Naive B cell (primary cell): ENCODE results near the gene IQCE. TPM values are rescaled to one million over a fixed set of nuclear protein-coding genes. Genes with fewer than 3 reads are reported as not detected.

Experiments
- ATAC-seq, 2 donors: fragments of 150-1000 bp; cut with Tn5 transposase; 2 replicates each; pipeline ENCODE4 v1.10.0; 2021; ENCODE audit warnings: low read depth in 2 of 2, mild to moderate bottlenecking in 2 of 2, moderate library complexity in 2 of 2
- DNase-seq: peaks from one replicate; pipeline ENCODE4 v3.0.0; 2022
- H3K27ac Mint-ChIP-seq, 6 donors: one replicate each; pipeline ENCODE4 v1.8.0; 2020 to 2022; ENCODE audit warnings: mild to moderate bottlenecking in 6 of 6, mixed read lengths in 6 of 6, moderate library complexity in 5 of 6, inconsistent platforms in 2 of 6
- H3K27me3 Mint-ChIP-seq, 3 donors: one replicate each; pipeline ENCODE4 v1.8.0; 2021 to 2022; ENCODE audit warnings: mixed read lengths in 3 of 3, mild to moderate bottlenecking in 1 of 3
- H3K36me3 Mint-ChIP-seq, 2 donors: one replicate each; pipeline ENCODE4 v1.8.0; 2020 to 2022; ENCODE audit warnings: mixed read lengths in 2 of 2, inconsistent platforms in 1 of 2, mild to moderate bottlenecking in 1 of 2
- H3K4me1 Mint-ChIP-seq, 3 donors: one replicate each; pipeline ENCODE4 v1.8.0; 2020 to 2022; ENCODE audit warnings: mixed read lengths in 3 of 3, inconsistent platforms in 1 of 3, mild to moderate bottlenecking in 1 of 3, moderate library complexity in 1 of 3
- H3K4me3 Mint-ChIP-seq, 8 donors: one replicate each; pipeline ENCODE4 v1.8.0; 2020 to 2022; ENCODE audit warnings: mild to moderate bottlenecking in 8 of 8, mixed read lengths in 8 of 8, moderate library complexity in 8 of 8, inconsistent platforms in 2 of 8
- H3K9me3 Mint-ChIP-seq, 7 donors: one replicate each; pipeline ENCODE4 v1.8.0; 2020 to 2022; ENCODE audit warnings: mixed read lengths in 7 of 7, mild to moderate bottlenecking in 5 of 7, inconsistent platforms in 2 of 7, moderate library complexity in 1 of 7
- polyA plus RNA-seq, 6 donors: library from polyadenylated mRNA; unstranded; fragments of 300-500 nt; fragmentation: Illumina TruSeq; gene quantifications; one replicate each; pipeline ENCODE4 v1.2.3, GENCODE V29; 2021; ENCODE audit warnings: low read depth in 6 of 6

IQCE gene
- polyA plus RNA-seq, 6 donors from 2014 or later: 0.36 to 1.7 (median 1.3) TPM; not detected in 1

- H3K36me3 Mint-ChIP-seq: no peaks in the 10 kb centered on the region
- no peaks in the 10 kb centered on the region for H3K9me3 Mint-ChIP-seq
- H3K27me3 Mint-ChIP-seq: no peaks in the 10 kb centered on the region
- peaks cover 0 to 5% (median 0%) of the 10 kb centered on the region in 3 donors for H3K4me1 Mint-ChIP-seq
- no peak overlapping the region for H3K27ac Mint-ChIP-seq
- DNase-seq: no peak
- peak in 1 of 2 donors; percentile 51 for ATAC-seq
- H3K4me3 Mint-ChIP-seq: no peak overlapping the region
These were observed 92.6 kb downstream of the IQCE start for GRCh38 chr7:2651336-2651735.

DNA sequence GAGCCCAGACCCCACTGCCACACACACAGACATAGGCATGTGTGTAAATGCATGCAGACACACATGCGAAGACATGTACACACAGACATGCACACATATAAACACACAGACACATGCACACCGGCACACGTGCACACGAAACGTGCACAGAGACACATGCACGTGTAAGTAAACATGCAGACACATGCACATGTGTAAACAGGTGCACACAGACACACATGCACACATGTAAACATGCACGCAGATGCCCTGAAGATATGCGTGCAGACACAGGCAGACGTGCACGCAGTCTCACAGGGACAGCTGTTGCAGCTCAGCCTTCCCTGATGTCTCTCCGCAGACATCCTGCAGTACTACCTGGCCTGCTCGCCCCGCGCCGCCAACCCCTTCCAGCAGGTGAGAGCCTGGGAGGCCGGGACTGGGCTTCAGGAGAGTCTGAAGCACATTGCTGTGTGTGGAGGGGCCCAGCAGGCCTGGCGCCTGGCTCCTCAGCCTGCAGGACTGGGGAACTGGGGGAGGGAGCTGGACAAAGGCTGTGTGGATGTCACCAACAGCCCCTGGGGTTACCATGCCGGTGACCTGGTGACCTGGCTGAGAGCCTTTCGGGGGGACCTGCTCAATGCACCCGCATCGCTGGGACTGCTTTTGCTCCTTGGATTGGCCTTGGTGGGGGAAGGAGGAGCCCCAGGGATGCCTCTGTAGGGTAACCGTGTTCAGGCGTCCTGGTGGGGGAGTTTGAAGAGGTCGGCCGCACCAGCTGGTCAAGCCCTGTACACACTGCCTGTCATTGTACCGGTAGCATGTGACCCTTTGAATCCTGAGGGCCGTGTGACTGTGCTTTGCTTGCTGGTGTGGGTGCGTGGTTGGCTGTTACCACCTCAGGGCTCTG lies 93.3 kb downstream of the IQCE start:
- Mint-ChIP-seq H3K9me3 (no peaks in the 10 kb centered on the region), H3K4me1 (peaks cover 0 to 5% (median 2%) of the 10 kb centered on the region in 3 donors), H3K4me3 (no peak overlapping the region), H3K27me3 (no peaks in the 10 kb centered on the region), H3K36me3 (peaks cover 0 to 4% of the 10 kb centered on the region in 2 donors), H3K27ac (peak overlapping the region in 1 of 6 donors; percentile 49)
- ATAC-seq (no peak), DNase-seq (no peak)

DNA sequence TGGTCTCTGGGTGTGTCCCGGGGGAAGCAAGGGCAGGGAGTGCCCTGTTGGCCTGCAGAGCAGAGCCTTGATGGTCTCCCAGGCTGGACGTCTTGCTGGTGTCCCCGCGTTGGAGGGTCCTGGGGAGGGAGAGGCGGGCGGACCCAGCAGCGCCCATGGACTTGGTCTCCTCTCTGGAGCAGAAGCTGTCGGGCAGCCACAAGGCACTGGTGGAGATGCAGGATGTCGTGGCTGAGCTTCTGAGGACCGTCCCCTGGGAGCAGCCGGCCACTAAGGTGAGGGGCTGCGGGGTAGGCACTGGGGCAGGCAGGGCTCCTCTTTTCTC lies 93.9 kb downstream of the IQCE start:
- no peak for DNase-seq

GRCh38 chr7:2654059-2654458 lies 95.3 kb downstream of the IQCE start:
- H3K4me3 Mint-ChIP-seq: no peak overlapping the region
- DNase-seq: no peak

More for the DNA sequence above, 93.9 kb downstream of the IQCE start:
- Mint-ChIP-seq H3K36me3 (peaks cover 0 to 8% of the 10 kb centered on the region in 2 donors), H3K9me3 (no peaks in the 10 kb centered on the region), H3K27me3 (no peaks in the 10 kb centered on the region), H3K4me3 (no peak overlapping the region), H3K4me1 (peaks cover 0 to 5% (median 4%) of the 10 kb centered on the region in 3 donors), H3K27ac (no peak overlapping the region)
- no peak for ATAC-seq

GRCh38 chr7:2655870-2656614 lies 97.3 kb downstream of the IQCE start:
- Mint-ChIP-seq H3K27me3 (no peaks in the 10 kb centered on the region), H3K36me3 (peaks cover 0 to 8% of the 10 kb centered on the region in 2 donors), H3K4me1 (peaks cover 0 to 4% (median 0%) of the 10 kb centered on the region in 3 donors), H3K9me3 (no peaks in the 10 kb centered on the region), H3K27ac (no peak overlapping the region), H3K4me3 (peak overlapping the region in 1 of 8 donors; percentile 69)
- ATAC-seq (no peak), DNase-seq (no peak)

More at GRCh38 chr7:2654059-2654458, 95.3 kb downstream of the IQCE start:
- Mint-ChIP-seq H3K9me3 (no peaks in the 10 kb centered on the region), H3K27ac (no peak overlapping the region), H3K4me1 (peaks cover 0 to 5% (median 4%) of the 10 kb centered on the region in 3 donors), H3K36me3 (peaks cover 0 to 8% of the 10 kb centered on the region in 2 donors), H3K27me3 (no peaks in the 10 kb centered on the region)
- ATAC-seq: no peak

- Mint-ChIP-seq H3K36me3 (peaks cover 0 to 14% of the 10 kb centered on the region in 2 donors), H3K27me3 (no peaks in the 10 kb centered on the region), H3K27ac (peak overlapping the region in 2 of 6 donors; percentile 3 to 84), H3K4me1 (peaks cover 0 to 8% (median 0%) of the 10 kb centered on the region in 3 donors), H3K9me3 (no peaks in the 10 kb centered on the region), H3K4me3 (no peak overlapping the region)
- ATAC-seq (no peak), DNase-seq (no peak)
These were observed 98.4 kb downstream of the IQCE start for GRCh38 chr7:2657208-2657607.

DNA sequence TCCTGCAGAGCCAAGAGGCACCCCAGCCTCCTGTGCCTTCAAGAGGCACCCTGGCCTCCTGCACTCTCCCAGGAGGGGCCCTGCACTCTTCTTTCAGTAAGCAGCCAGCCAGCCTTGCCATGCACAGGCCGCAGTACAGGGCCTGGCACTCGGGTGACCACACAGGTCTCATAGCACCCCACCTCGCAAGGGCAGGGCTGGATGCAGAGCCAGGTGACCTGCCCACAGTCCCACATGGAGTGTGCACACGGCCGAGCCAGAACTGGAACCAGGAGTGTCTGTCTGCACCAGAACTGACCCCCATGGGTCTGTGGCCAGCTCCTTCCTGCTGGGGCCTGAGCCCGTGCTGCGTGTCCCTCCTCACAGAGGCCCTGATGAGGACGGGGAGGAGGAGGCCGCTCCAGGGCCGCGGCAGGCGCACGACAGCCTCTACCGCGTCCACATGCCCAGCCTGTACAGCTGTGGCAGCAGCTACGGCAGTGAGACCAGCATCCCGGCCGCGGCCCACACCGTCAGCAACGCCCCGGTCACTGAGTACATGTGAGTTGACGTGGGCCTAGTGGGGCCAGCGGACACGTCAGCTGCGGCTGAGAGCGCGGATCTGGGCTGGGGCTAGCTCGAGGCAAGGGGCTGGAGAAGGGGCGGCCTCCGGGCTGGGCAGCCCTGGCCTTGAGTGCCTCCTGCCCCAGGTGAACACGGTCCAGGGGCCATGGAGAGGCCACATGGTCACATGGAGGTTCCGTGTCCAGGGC lies 99.3 kb downstream of the IQCE start:
- Mint-ChIP-seq H3K9me3 (no peaks in the 10 kb centered on the region), H3K27ac (no peak overlapping the region), H3K27me3 (no peaks in the 10 kb centered on the region), H3K4me1 (peaks cover 0 to 8% (median 0%) of the 10 kb centered on the region in 3 donors), H3K4me3 (no peak overlapping the region), H3K36me3 (peaks cover 0 to 18% of the 10 kb centered on the region in 2 donors)
- DNase-seq: no peak
- ATAC-seq: no peak

DNA sequence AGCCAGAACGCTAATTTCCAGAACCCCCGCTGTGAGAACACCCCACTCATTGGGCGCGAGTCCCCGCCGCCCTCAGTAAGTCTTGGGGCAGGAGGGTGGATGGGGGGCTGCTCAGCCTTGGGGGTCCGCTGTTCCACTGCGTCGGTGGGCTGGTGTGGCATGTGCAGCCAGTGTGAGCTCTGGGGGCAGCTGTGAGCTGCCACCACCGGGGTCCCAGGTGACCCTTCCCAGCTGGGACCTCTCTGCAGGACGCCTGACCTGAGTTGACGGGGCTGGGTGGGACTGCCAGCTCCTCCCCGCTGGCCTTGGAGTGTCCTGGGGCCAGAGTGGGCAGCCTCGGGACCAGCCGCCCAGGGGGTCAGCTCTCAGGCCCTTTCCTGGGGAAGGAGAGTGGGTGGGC lies 100.2 kb downstream of the IQCE start:
- H3K27ac Mint-ChIP-seq: no peak overlapping the region
- no peaks in the 10 kb centered on the region for H3K27me3 Mint-ChIP-seq
- ATAC-seq (no peak), DNase-seq (no peak)
- no peak overlapping the region for H3K4me3 Mint-ChIP-seq
- no peaks in the 10 kb centered on the region for H3K9me3 Mint-ChIP-seq
- peaks cover 0 to 18% of the 10 kb centered on the region in 2 donors for H3K36me3 Mint-ChIP-seq
- H3K4me1 Mint-ChIP-seq: peaks cover 0 to 8% (median 0%) of the 10 kb centered on the region in 3 donors

GRCh38 chr7:2659556-2660358 lies 101.0 kb downstream of the IQCE start:
- Mint-ChIP-seq H3K9me3 (no peaks in the 10 kb centered on the region), H3K4me3 (peak overlapping the region in 1 of 8 donors; percentile 70), H3K4me1 (peaks cover 0 to 8% (median 0%) of the 10 kb centered on the region in 3 donors), H3K36me3 (peaks cover 0 to 18% of the 10 kb centered on the region in 2 donors), H3K27ac (no peak overlapping the region), H3K27me3 (no peaks in the 10 kb centered on the region)
- DNase-seq: no peak
- ATAC-seq: no peak

DNA sequence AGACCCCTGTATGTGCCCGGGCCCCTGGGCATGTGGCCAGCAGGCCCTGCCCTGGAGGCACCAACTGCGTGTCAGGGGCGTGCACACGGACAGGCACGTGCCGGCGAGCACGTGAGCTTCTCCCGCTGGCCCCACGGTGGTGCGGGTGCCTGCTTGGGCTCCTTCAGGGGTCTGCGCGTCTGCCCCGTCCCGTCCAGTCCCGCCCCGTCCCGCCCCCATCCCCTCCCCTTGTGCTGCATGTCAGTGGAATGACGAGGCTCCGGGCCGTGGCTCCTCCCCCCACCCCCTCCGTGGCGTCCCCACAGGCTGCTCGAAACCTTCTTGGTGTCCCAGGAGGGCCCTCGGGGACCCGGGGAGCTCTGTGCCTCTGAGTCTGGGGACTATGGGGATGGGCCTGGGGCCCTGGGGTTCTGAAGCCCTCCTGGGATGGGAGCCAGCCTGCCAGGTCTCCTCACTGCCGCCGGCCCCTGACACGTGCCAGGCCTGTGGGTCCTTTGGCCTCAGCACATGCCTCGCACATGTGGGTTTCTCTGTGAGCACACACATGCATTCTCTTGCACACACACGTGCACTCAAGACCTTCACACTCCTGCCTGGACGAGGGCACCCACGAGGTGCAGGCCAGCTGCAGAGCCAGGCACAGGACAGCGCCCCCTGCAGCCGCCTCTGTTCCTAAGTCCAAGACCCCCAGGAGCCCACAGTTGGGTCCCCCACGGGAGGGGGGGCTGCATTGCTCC lies 101.7 kb downstream of the IQCE start:
- Mint-ChIP-seq H3K27me3 (no peaks in the 10 kb centered on the region), H3K9me3 (no peaks in the 10 kb centered on the region), H3K4me1 (peaks cover 0 to 8% (median 0%) of the 10 kb centered on the region in 3 donors), H3K36me3 (peaks cover 0 to 18% of the 10 kb centered on the region in 2 donors), H3K27ac (no peak overlapping the region), H3K4me3 (peak overlapping the region in 1 of 8 donors; percentile 15)
- no peak for ATAC-seq
- no peak for DNase-seq

- peaks cover 0 to 18% of the 10 kb centered on the region in 2 donors for H3K36me3 Mint-ChIP-seq
- H3K4me3 Mint-ChIP-seq: no peak overlapping the region
- no peak for DNase-seq
- H3K27ac Mint-ChIP-seq: no peak overlapping the region
- no peaks in the 10 kb centered on the region for H3K9me3 Mint-ChIP-seq
- H3K27me3 Mint-ChIP-seq: no peaks in the 10 kb centered on the region
- H3K4me1 Mint-ChIP-seq: peaks cover 0 to 8% (median 0%) of the 10 kb centered on the region in 3 donors
- no peak for ATAC-seq
These were observed 102.3 kb downstream of the IQCE start for GRCh38 chr7:2661096-2661449.

DNA sequence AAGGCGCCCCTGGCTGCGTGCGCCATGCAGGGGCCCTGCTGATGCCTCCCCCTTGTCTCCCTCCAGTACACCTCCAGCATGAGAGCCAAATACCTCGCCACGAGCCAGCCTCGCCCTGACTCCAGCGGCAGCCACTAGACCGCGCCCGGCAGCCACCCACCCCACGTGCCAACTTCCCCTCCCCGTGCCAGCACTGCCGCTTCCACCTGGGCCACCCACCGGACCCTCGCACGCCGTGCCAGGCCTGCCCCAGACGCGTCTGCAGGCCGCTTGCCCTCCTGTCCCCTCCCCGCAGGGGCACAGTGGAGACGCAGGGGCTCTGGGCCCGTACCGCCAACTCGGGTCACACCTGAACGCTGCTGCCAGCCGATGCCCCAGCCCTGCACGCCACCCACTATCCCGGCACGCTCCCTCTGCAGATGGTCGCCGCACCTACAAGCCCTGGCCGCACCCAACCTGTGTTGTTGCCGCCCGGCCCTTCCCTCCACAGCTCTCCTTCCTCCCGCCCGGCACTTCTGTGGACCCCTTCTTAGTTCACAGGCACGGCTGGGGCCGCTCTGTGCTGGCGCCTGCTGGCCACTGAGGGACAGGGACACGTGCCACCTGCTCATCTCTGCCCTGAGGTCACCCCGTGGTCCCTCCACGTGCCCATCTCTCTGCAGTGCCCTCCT lies 103.0 kb downstream of the IQCE start:
- H3K4me3 Mint-ChIP-seq: no peak overlapping the region
- DNase-seq: no peak
- H3K4me1 Mint-ChIP-seq: peaks cover 0 to 8% (median 0%) of the 10 kb centered on the region in 3 donors

More for the DNA sequence above, 103.0 kb downstream of the IQCE start:
- H3K9me3 Mint-ChIP-seq: no peaks in the 10 kb centered on the region
- ATAC-seq: no peak
- H3K27ac Mint-ChIP-seq: peak overlapping the region in 1 of 6 donors; percentile 47
- no peaks in the 10 kb centered on the region for H3K27me3 Mint-ChIP-seq
- peaks cover 0 to 18% of the 10 kb centered on the region in 2 donors for H3K36me3 Mint-ChIP-seq
